DOHH2 (cell line): ENCODE results near the gene ANO6.

ENCODE experiments used
- H3F3A ChIP-seq: fragments of 200-600 bp; sonication (generic), shearing (Covaris generic); 2 replicates; pipeline ENCODE4 v1.6.0; 2016; ENCODE audit warnings: antibody characterized with exemption, mild to moderate bottlenecking; ENCODE audit not compliant: control insufficient read depth, insufficient read depth
- H3K27ac ChIP-seq: fragments of 200-600 bp; sonication (generic); 2 replicates; pipeline ENCODE4 v1.5.1; 2014; ENCODE audit warnings: low read depth, mild to moderate bottlenecking, low read length, moderate library complexity
- H3K27me3 ChIP-seq: fragments of 200-600 bp; sonication (generic); 2 replicates; pipeline ENCODE4 v1.6.1; 2014; ENCODE audit warnings: mild to moderate bottlenecking, low read length, mixed read lengths; ENCODE audit not compliant: control insufficient read depth
- H3K36me3 ChIP-seq: fragments of 200-600 bp; sonication (generic); 2 replicates; pipeline ENCODE4 v1.6.1; 2014; ENCODE audit warnings: mild to moderate bottlenecking, low read length, moderate library complexity, mixed read lengths; ENCODE audit not compliant: control insufficient read depth
- H3K4me1 ChIP-seq: fragments of 200-600 bp; sonication (generic); 2 replicates; pipeline ENCODE4 v1.6.1; 2014; ENCODE audit warnings: mild to moderate bottlenecking, low read length, mixed read lengths; ENCODE audit not compliant: control insufficient read depth
- H3K4me2 ChIP-seq: fragments of 200-600 bp; sonication (generic); 2 replicates; pipeline ENCODE4 v1.6.0; 2014; ENCODE audit warnings: mild to moderate bottlenecking, low read length, moderate library complexity
- H3K4me3 ChIP-seq: fragments of 200-600 bp; sonication (generic); 2 replicates; pipeline ENCODE4 v1.5.1; 2014; ENCODE audit warnings: mild to moderate bottlenecking, low read length, mixed read lengths
- H3K79me2 ChIP-seq: fragments of 200-600 bp; sonication (generic); 2 replicates; pipeline ENCODE4 v1.6.1; 2014; ENCODE audit warnings: mild to moderate bottlenecking, low read length, mixed read lengths; ENCODE audit not compliant: control insufficient read depth
- H3K9me2 ChIP-seq: fragments of 200-600 bp; sonication (generic); replicated peaks from 2 replicates; pipeline ENCODE4 v1.6.1; 2014; ENCODE audit warnings: mild to moderate bottlenecking, low read length, mixed read lengths; ENCODE audit not compliant: control insufficient read depth
- H3K9me3 ChIP-seq: fragments of 200-600 bp; sonication (generic); 2 replicates; pipeline ENCODE4 v1.6.1; 2014; ENCODE audit warnings: antibody characterized with exemption, low read length, mixed read lengths; ENCODE audit not compliant: control insufficient read depth, insufficient read depth
- H4K20me1 ChIP-seq: fragments of 200-600 bp; sonication (generic); 2 replicates; pipeline ENCODE4 v1.6.0; 2014; ENCODE audit warnings: low read depth, mild to moderate bottlenecking, antibody characterized with exemption, low read length, moderate library complexity; ENCODE audit not compliant: control insufficient read depth, insufficient read depth
- EZH2phosphoT487 ChIP-seq: fragments of 200-600 bp; sonication (generic); IDR thresholded peaks from 2 replicates; pipeline ENCODE4 v1.6.1; 2017; ENCODE audit warnings: borderline replicate concordance, mild to moderate bottlenecking, antibody characterized with exemption, low read length, moderate library complexity, mixed read lengths
- TF ChIP-seq, protein P1 (sequence below): fragments of 200-600 bp; sonication (generic); IDR thresholded peaks from one replicate; pipeline ENCODE4 v1.5.1; 2014; ENCODE audit warnings: antibody characterized with exemption, mild to moderate bottlenecking, low read depth, low read length; ENCODE audit not compliant: poor library complexity, severe bottlenecking

Gene ANO6

DNA sequence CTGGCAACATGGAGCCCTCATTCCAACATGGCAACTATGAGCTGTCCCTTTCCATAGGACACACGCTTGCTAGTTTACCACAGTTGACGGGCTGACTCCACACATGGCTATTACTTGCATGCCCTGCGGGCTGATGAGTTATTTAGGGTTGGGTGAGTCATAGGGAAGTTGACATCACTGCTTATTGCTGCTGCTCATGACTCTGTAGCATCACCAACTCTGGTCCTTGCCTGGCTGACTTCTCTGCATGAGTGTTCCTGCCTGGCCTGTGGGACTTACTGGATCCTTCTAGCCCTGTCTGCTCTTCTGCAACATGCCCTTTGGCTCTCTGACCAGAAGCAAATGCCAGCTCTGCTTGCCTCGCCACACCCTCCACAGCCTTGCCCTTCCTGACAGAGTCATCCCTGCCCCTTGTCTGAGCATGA, 199.5 kb downstream of the ANO6 start:
- Histone ChIP-seq H3K36me3 (peaks cover 49% of the 10 kb centered on the region), H3K79me2 (no peaks in the 10 kb centered on the region)
- no peak for TF ChIP-seq EZH2phosphoT487
- TF ChIP-seq, protein P1, sequence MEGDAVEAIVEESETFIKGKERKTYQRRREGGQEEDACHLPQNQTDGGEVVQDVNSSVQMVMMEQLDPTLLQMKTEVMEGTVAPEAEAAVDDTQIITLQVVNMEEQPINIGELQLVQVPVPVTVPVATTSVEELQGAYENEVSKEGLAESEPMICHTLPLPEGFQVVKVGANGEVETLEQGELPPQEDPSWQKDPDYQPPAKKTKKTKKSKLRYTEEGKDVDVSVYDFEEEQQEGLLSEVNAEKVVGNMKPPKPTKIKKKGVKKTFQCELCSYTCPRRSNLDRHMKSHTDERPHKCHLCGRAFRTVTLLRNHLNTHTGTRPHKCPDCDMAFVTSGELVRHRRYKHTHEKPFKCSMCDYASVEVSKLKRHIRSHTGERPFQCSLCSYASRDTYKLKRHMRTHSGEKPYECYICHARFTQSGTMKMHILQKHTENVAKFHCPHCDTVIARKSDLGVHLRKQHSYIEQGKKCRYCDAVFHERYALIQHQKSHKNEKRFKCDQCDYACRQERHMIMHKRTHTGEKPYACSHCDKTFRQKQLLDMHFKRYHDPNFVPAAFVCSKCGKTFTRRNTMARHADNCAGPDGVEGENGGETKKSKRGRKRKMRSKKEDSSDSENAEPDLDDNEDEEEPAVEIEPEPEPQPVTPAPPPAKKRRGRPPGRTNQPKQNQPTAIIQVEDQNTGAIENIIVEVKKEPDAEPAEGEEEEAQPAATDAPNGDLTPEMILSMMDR, result no peak

DNA sequence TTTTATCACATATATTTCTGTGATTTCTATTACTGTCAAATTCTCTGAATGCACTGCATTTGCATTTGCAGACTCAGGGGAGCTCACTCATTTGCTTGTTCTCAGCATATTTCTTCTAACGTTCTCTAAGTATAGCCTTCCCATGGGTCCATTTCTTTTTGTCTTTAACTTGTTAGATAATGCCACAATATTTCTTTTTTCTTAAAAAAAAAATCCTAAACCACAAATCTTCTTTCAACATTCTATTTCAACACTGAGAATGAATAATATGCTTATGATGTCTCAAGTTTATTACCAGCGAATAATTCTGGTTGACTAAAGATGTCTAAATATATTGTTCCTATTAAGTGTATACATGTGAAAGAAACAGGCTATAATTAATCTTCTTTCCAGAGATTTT, 200.2 kb downstream of the ANO6 start:
- peaks cover 51% of the 10 kb centered on the region for H3K36me3 ChIP-seq
- TF ChIP-seq, protein P1, result no peak
- no peak for TF ChIP-seq EZH2phosphoT487
- no peak overlapping the region for H3K4me2 ChIP-seq
- H3K4me3 ChIP-seq, result no peak overlapping the region
- H3K9me3 ChIP-seq, result no peaks in the 10 kb centered on the region
- no peaks in the 10 kb centered on the region for H3K9me2 ChIP-seq
- no peaks in the 10 kb centered on the region for H3F3A ChIP-seq
- no peaks in the 10 kb centered on the region for H3K27me3 ChIP-seq
- peaks cover 32% of the 10 kb centered on the region for H3K4me1 ChIP-seq
- H3K27ac ChIP-seq, result no peak overlapping the region
- H4K20me1 ChIP-seq, result no peaks in the 10 kb centered on the region
- no peaks in the 10 kb centered on the region for H3K79me2 ChIP-seq

More for the DNA sequence above, 199.5 kb downstream of the ANO6 start:
- peak overlapping the region; percentile 7; the same call in 1 of the 2 replicates for H3K27ac ChIP-seq
- no peaks in the 10 kb centered on the region for H3K27me3 ChIP-seq
- H3F3A ChIP-seq, result peaks cover under 1% of the 10 kb centered on the region
- H3K9me2 ChIP-seq, result no peaks in the 10 kb centered on the region
- H3K4me3 ChIP-seq, result no peak overlapping the region
- no peaks in the 10 kb centered on the region for H4K20me1 ChIP-seq
- H3K4me1 ChIP-seq, result peaks cover 39% of the 10 kb centered on the region
- 0 out of 2 replicates have a peak overlapping the region, but pooled peaks have one; percentile 3 for H3K4me2 ChIP-seq
- H3K9me3 ChIP-seq, result no peaks in the 10 kb centered on the region

DNA sequence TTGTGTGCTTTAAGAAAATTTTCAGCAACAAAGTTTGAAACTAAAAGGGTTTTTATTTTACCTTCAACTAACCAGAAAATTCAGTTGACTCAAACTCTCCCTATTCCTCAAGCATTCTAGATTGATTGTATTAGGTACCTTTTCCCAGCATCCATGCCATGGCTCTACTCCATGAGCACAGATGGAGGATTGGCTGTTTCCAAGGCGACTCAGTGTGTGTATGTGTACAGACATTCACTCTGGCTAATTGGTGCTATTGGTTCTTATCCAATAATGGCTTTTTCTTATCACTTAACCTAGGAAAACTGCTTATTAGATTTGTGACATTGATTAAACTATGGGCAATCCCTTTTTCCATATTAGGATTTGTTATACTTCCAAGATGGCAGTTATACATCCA, 202.6 kb downstream of the ANO6 start:
- Histone ChIP-seq H3F3A (no peaks in the 10 kb centered on the region), H3K9me2 (no peaks in the 10 kb centered on the region), H3K27ac (no peak overlapping the region), H3K36me3 (peaks cover 41% of the 10 kb centered on the region), H3K27me3 (no peaks in the 10 kb centered on the region), H3K4me3 (no peak overlapping the region), H3K9me3 (no peaks in the 10 kb centered on the region), H3K4me1 (peaks cover 17% of the 10 kb centered on the region), H4K20me1 (no peaks in the 10 kb centered on the region), H3K4me2 (no peak overlapping the region), H3K79me2 (no peaks in the 10 kb centered on the region)
- no peak for TF ChIP-seq EZH2phosphoT487
- TF ChIP-seq, protein P1, result no peak
